CD14-positive monocyte (primary cell): ENCODE measurements around the gene CRYZ. TPM values are rescaled to one million over a fixed set of nuclear protein-coding genes. Genes with fewer than 3 reads are reported as not detected.

ENCODE experiments used
- DNase-seq, 3 donors: peaks; one replicate each; pipeline ENCODE4 v3.0.0-alpha.2; 2011 to 2022
- H2AFZ ChIP-seq: 2 replicates; pipeline ENCODE4 v1.6.0; 2012; ENCODE audit warnings: mild to moderate bottlenecking, low read depth, low read length, inconsistent platforms; ENCODE audit not compliant: insufficient read depth, poor library complexity, severe bottlenecking
- H3K27ac ChIP-seq, 2 donors: 1 replicate in 1 of 2; 2 replicates in 1 of 2; pipeline ENCODE4 v1.5.1; 2012 to 2013; ENCODE audit warnings: low read length in 2 of 2, control low read depth in 1 of 2, inconsistent platforms in 1 of 2, low read depth in 1 of 2, mild to moderate bottlenecking in 1 of 2
- H3K27me3 ChIP-seq, 2 donors: one replicate each; pipeline versions ENCODE4 v1.6.0 to v1.6.1; 2011 to 2013; ENCODE audit warnings: low read length in 2 of 2; ENCODE audit not compliant: control insufficient read depth in 2 of 2, insufficient read depth in 2 of 2
- H3K36me3 ChIP-seq, 2 donors: replicated peaks in 1 of 2; 1 replicate in 1 of 2; 2 replicates in 1 of 2; pipeline versions ENCODE4 v1.5.1 to v1.6.1; 2012 to 2013; ENCODE audit warnings: low read length in 2 of 2, control low read depth in 1 of 2, inconsistent platforms in 1 of 2, mild to moderate bottlenecking in 1 of 2; ENCODE audit not compliant: insufficient read depth in 2 of 2, control insufficient read depth in 1 of 2
- H3K4me1 ChIP-seq, 2 donors: 1 replicate in 1 of 2; 2 replicates in 1 of 2; pipeline versions ENCODE4 v1.5.1 to v1.6.1; 2012 to 2013; ENCODE audit warnings: low read length in 2 of 2, control low read depth in 1 of 2, inconsistent platforms in 1 of 2, mild to moderate bottlenecking in 1 of 2, moderate library complexity in 1 of 2; ENCODE audit not compliant: insufficient read depth in 2 of 2, control insufficient read depth in 1 of 2
- H3K4me2 ChIP-seq: replicated peaks from 2 replicates; pipeline ENCODE3; 2012; ENCODE audit warnings: low read length, moderate library complexity, mild to moderate bottlenecking; ENCODE audit not compliant: poor library complexity, severe bottlenecking; ENCODE audit errors: extremely low read depth
- H3K4me3 ChIP-seq, 3 experiments: fragments of 200-600 bp in 1 of 3; sonication (generic) in 1 of 3; replicated peaks in 1 of 3; 1 replicate in 2 of 3; 2 replicates in 1 of 3; pipeline ENCODE4 v1.5.1; 2011 to 2013; ENCODE audit warnings: low read length in 3 of 3, mild to moderate bottlenecking in 3 of 3, control low read depth in 2 of 3, low read depth in 2 of 3, inconsistent platforms in 1 of 3, moderate library complexity in 1 of 3
- H3K79me2 ChIP-seq: 2 replicates; pipeline ENCODE4 v1.6.0; 2012; ENCODE audit warnings: mild to moderate bottlenecking, control low read depth, inconsistent platforms, low read length, moderate library complexity; ENCODE audit not compliant: insufficient read depth
- H3K9ac ChIP-seq: 2 replicates; pipeline ENCODE4 v1.6.0; 2017; ENCODE audit warnings: low read length, mild to moderate bottlenecking; ENCODE audit not compliant: insufficient read depth, poor library complexity, severe bottlenecking
- H3K9me3 ChIP-seq, 2 donors: replicated peaks in 1 of 2; 1 replicate in 1 of 2; 2 replicates in 1 of 2; pipeline versions ENCODE4 v1.5.1 to v1.6.1; 2012 to 2013; ENCODE audit warnings: low read length in 2 of 2, control low read depth in 1 of 2; ENCODE audit not compliant: control insufficient read depth in 1 of 2, insufficient read depth in 1 of 2
- H4K20me1 ChIP-seq: 2 replicates; pipeline ENCODE4 v1.6.0; 2012; ENCODE audit warnings: mild to moderate bottlenecking, low read length, control low read depth, moderate library complexity; ENCODE audit not compliant: insufficient read depth
- H3K27ac Mint-ChIP-seq, 7 donors: one replicate each; pipeline ENCODE4 v1.8.0; 2020; ENCODE audit warnings: mild to moderate bottlenecking in 7 of 7, mixed read lengths in 7 of 7, moderate library complexity in 6 of 7, inconsistent platforms in 2 of 7
- H3K27me3 Mint-ChIP-seq, 3 donors: one replicate each; pipeline ENCODE4 v1.8.0; 2021 to 2022; ENCODE audit warnings: low read depth in 3 of 3, mild to moderate bottlenecking in 3 of 3, mixed read lengths in 3 of 3, moderate library complexity in 3 of 3, inconsistent platforms in 1 of 3
- H3K36me3 Mint-ChIP-seq, 2 donors: one replicate each; pipeline ENCODE4 v1.8.0; 2020; ENCODE audit warnings: mixed read lengths in 2 of 2, inconsistent platforms in 1 of 2, mild to moderate bottlenecking in 1 of 2
- H3K4me1 Mint-ChIP-seq: one replicate; pipeline ENCODE4 v1.8.0; 2020; ENCODE audit warnings: mild to moderate bottlenecking, mixed read lengths
- H3K4me3 Mint-ChIP-seq, 2 donors: one replicate each; pipeline ENCODE4 v1.8.0; 2020; ENCODE audit warnings: mild to moderate bottlenecking in 2 of 2, mixed read lengths in 2 of 2, moderate library complexity in 1 of 2
- H3K9me3 Mint-ChIP-seq, 7 donors: one replicate each; pipeline ENCODE4 v1.8.0; 2020 to 2022; ENCODE audit warnings: mixed read lengths in 7 of 7, mild to moderate bottlenecking in 6 of 7, moderate library complexity in 6 of 7, inconsistent platforms in 2 of 7
- CTCF ChIP-seq: fragments of 200-600 bp; IDR thresholded peaks from one replicate; pipeline ENCODE4 v1.8.0; 2022; ENCODE audit warnings: antibody characterized with exemption, mild to moderate bottlenecking
- WGBS: methylation state at CpG from one replicate; pipeline ENCODE4 v1.1.5; 2013; ENCODE audit warnings: missing lambda C conversion rate; ENCODE audit not compliant: insufficient coverage; 5-methylcytosine and 5-hydroxymethylcytosine counted together
- intact Hi-C, 2 donors: fragments of 100-400 bp; cut with micrococcal nuclease; formaldehyde crosslinking; loops; one replicate each; pipeline versions ENCODE4 v1.15.0 to v1.15.1; 2023
- polyA plus RNA-seq, 3 donors: library from polyadenylated mRNA; depleted of rRNA in 1 of 3; unstranded in 2 of 3; stranded (reverse) in 1 of 3; fragments of 300-500 nt in 2 of 3; fragments of >200 nt in 1 of 3; fragmentation: Illumina TruSeq in 2 of 3; gene quantifications; 1 replicate in 2 of 3; 2 replicates in 1 of 3; pipeline ENCODE4 v1.2.3, GENCODE V29; 2012 to 2021

CRYZ gene
- polyA plus RNA-seq, 3 donors: 1.6 to 16.4 (median 6.1) TPM

GRCh38 chr1:74679811-74680210 lies 53.0 kb downstream of the CRYZ start:
- no peak for TF ChIP-seq CTCF
- no peaks in the 10 kb centered on the region for H3K4me1 Mint-ChIP-seq
- 80% methylated on average over 1 of the region's 2 CpGs for WGBS
- intact Hi-C loops: no loop called here
- peaks cover 0 to 2% of the 10 kb centered on the region in 2 donors for H3K27me3 ChIP-seq
- H3K79me2 ChIP-seq: no peaks in the 10 kb centered on the region
- no peak overlapping the region for H3K4me3 Mint-ChIP-seq
- no peak overlapping the region for H3K4me3 ChIP-seq
- no peak overlapping the region for H3K27ac Mint-ChIP-seq
- H2AFZ ChIP-seq: no peak overlapping the region
- no peaks in the 10 kb centered on the region for H3K4me1 ChIP-seq
- H4K20me1 ChIP-seq: no peaks in the 10 kb centered on the region
- H3K27ac ChIP-seq: no peak overlapping the region
- H3K9me3 Mint-ChIP-seq: peaks cover 0 to 3% (median 0%) of the 10 kb centered on the region in 7 donors
- no peak overlapping the region for H3K9ac ChIP-seq
- H3K36me3 ChIP-seq: no peaks in the 10 kb centered on the region
- no peak overlapping the region for H3K4me2 ChIP-seq
- no peaks in the 10 kb centered on the region for H3K36me3 Mint-ChIP-seq
- peaks cover 3 to 5% (median 3%) of the 10 kb centered on the region in 3 donors for H3K27me3 Mint-ChIP-seq
- no peaks in the 10 kb centered on the region for H3K9me3 ChIP-seq
- DNase-seq: no peak

DNA sequence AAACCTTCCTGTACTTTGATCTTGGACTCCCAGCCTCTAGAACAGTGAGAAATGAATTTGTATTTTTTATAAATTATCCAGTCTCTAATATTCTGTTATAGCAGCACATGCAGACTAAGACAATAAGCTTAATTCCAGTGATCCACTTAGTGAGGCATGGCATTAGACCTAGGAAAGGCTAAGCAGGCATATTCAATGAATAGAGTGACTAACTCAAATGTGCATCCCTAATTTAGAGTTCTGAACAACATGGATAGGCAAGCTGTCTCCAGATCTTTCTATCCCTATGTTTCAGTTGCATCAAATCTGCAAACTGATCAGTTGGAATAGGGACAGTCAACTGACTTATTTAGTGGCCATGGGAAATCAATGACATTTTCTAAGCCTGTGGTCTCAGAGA lies 54.9 kb downstream of the CRYZ start:
- H3K9me3 ChIP-seq: no peaks in the 10 kb centered on the region
- peaks cover 0 to 3% (median 0%) of the 10 kb centered on the region in 7 donors for H3K9me3 Mint-ChIP-seq
- no peak overlapping the region for H3K9ac ChIP-seq
- H3K4me1 Mint-ChIP-seq: peaks cover 8% of the 10 kb centered on the region
- no peaks in the 10 kb centered on the region for H3K36me3 ChIP-seq
- no peaks in the 10 kb centered on the region for H3K36me3 Mint-ChIP-seq
- no peak for TF ChIP-seq CTCF
- H2AFZ ChIP-seq: no peak overlapping the region
- no peak overlapping the region for H3K27ac Mint-ChIP-seq
- H3K27me3 Mint-ChIP-seq: peaks cover 14 to 16% (median 15%) of the 10 kb centered on the region in 3 donors
- no peak overlapping the region for H3K27ac ChIP-seq
- no peak overlapping the region for H3K4me3 Mint-ChIP-seq
- H3K79me2 ChIP-seq: no peaks in the 10 kb centered on the region
- H3K27me3 ChIP-seq: peaks cover 0 to 19% of the 10 kb centered on the region in 2 donors
- DNase-seq: no peak
- H4K20me1 ChIP-seq: no peaks in the 10 kb centered on the region
- H3K4me2 ChIP-seq: no peak overlapping the region
- intact Hi-C loops: no loop called here
- H3K4me1 ChIP-seq: peaks cover 5 to 8% of the 10 kb centered on the region in 2 donors
- no peak overlapping the region for H3K4me3 ChIP-seq
